NK-92 (cell line): ENCODE results near the gene MUC5B.
A peak's percentile ranks its signal among the peaks of the same experiment; 100 is the strongest.

Source experiments
- DNase-seq: peaks from one replicate; lab custom pipeline; 2025; ENCODE audit not compliant: unreplicated experiment; lab: John Stamatoyannopoulos, UW

MUC5B gene

DNA sequence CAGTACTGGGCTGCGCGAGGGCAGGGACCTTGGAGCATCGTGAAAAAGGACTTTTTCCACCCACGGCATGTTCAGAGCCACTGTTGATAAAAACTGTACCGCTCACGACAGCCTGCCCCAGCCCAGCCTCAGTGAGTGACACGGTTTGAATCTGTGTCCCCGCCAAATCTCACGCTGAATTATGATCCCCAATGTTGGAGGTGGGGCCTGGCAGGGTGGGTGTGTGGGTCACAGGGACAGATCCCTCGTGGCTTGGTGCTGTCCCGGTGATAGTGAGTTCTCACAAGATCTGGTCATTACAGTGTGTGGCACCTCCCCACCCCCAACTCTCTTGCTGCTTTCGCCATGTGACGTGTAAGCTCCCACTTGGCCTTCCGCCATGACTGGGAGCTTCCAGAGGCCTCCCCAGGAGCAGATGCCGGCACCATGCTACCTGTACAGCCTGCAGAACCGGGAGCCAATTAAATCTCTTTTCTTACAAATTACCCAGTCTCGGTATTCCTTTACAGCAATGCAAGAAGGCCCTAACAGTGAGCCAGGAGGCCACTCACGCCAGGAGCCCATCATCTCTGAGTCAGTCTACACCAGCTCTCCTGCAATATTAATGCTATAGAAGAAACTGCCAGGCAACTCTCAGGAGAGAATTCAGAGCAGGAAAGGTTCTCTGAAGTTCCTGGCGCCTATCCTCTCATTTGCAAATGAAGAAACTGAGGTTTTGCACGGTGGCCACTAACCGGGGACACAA lies 85.3 kb downstream of the MUC5B start:
- DNase-seq = no peak

DNA sequence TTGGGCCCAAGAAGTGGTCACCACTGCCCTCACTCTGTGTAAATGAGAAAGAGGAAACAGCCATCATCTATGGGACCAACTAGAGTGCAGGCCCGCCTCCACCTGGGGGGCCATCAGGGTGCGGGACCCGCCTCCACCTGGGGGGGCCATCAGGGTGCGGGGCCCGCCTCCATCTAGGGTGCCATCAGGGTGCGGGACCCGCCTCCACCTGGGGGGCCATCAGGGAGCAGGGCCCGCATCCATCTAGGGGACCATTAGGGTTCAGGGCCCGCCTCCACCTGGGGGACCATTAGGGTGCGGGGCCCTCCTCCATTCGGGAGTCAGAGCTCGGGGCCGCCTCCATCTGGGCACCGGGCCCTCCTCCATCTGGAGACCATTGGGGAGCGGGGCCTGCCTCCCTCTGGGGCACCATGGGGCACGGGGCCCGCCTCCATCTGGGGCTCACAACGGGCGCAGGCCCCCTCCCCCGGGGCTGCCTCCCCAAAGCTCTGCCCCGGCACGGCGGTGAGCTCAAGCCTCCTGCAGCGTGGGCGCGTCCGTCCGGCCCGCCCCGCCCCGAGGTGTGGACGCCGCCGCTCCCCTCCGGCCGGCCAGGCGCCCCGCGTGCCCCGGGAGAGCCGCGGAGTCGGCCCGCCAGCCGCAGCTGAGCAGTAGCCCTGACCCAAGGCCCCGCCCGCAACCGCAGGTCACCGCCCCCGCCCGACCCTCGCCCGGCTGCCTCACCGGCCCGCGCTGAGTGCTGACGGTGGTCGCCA lies 86.1 kb downstream of the MUC5B start:
- no peak for DNase-seq

DNA sequence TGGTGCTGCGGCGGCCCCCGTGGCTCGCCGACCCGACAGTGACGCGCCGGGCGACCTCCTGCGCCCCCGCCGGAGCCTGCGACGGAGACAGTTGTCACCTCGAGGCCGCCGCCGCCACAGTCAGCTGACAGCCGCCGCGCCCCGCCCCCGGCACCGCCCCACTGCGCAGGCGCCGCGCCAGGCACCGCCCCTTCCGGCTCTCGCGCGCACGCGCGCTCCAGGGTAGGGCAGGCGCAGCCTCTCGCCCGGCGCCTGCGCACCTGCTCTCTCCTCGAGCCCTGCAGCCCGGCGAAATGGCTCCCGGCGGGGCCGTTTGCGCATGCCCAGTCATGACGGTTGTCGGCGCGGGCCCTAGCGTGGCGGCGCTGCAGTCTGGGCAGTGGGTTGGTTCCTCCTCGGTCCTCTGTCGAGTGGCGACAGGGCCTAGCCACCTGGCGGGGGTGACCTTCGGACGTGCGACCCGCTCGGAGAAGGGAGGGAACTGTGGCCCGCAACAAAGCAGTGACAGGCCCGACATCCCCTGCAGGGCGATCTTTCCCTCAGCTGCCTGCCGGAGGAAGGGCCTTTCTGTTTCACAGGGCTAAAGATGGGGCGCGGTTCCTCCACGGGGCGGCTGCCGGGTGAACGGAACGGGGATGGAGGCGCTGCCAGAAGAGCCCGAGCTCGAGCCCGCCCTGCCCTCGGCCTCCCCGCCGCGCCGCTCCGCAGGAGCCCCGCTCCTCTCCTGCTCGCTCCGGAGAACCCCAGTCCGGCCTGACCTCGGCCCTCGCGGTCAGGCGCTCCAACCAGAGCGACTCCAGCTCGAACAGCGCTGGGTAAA lies 86.8 kb downstream of the MUC5B start, which contains the start of gene TOLLIP:
TSS of gene TOLLIP (minus strand) at position 135 of the 820 bp plus-strand sequence. CDS start at position 1, 134 bp downstream.
- DNase-seq = peak; percentile 90

DNA sequence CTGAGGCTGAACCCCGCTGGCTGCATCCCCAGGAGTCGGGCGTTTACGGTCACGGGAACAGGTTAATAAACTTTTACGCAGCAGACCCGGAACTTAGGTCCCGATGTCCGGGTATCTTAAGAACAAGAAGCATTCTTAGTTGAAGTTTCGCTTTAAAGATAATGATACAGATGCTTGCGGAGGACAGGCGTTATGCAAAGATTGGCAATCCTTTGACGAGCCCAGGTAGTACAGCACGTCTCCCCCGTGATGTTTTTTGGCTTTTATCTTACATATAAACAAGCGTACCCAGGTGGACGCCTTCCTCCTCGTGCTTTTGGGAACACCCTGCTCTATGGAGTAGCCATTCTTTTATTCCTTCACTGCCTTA lies 87.4 kb downstream of the MUC5B start:
- DNase-seq = no peak

DNA sequence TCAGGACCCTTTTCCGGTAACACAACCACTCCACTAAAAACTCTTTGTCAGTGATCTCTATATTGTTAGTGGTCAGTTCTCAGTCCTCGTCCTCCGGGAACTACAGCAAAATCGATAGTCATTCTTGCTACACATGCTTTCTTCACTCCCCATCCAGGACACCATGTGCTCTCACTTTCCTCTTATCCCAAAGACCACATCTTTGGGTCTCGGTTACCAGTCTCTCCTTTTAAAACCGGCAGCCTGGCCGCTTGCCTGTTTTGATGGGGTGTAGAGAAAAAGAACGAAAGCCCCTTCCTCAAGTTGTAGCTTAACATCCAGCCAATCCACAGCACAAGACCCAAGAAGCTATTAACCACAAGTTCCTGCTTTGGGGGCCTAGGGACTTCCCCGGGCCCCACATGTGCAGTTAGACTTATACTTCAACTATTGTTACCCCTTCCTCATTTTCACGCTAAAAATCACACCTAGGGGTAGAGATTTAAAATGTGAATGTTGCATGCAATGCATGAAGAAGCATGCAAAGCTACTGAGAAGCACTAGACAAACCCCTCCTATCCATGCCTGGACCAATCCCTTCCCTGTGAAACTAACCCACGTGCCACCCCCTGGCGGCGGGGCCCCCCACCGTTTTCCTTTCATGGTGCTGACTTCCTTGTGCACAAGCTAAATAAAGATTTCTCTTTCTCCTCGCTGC lies 88.1 kb downstream of the MUC5B start:
- DNase-seq = no peak
